Neutrophil (primary cell): Measurements from ENCODE around the gene KRT82.

ENCODE experiments used
- H3K27ac ChIP-seq: fragments of 200-600 bp; sonication (generic); 2 replicates; pipeline ENCODE4 v1.5.1; 2016; ENCODE audit warnings: mild to moderate bottlenecking, moderate library complexity
- H3K27me3 ChIP-seq: fragments of 200-600 bp; sonication (generic); 2 replicates; pipeline ENCODE4 v1.6.0; 2016; ENCODE audit warnings: mild to moderate bottlenecking
- H3K36me3 ChIP-seq: fragments of 200-600 bp; sonication (generic); 2 replicates; pipeline ENCODE4 v1.5.1; 2017
- H3K4me1 ChIP-seq, 2 experiments: fragments of 200-600 bp in 1 of 2; sonication (generic) in 1 of 2; 1 replicate in 1 of 2; 2 replicates in 1 of 2; pipeline versions ENCODE4 v1.5.1 to v1.6.1; 2013 to 2016; ENCODE audit warnings: low read depth in 1 of 2, low read length in 1 of 2, mild to moderate bottlenecking in 1 of 2, moderate library complexity in 1 of 2; ENCODE audit not compliant: control insufficient read depth in 1 of 2, insufficient read depth in 1 of 2
- H3K4me3 ChIP-seq, 2 experiments: fragments of 200-600 bp in 1 of 2; sonication (generic) in 1 of 2; 1 replicate in 1 of 2; 2 replicates in 1 of 2; pipeline ENCODE4 v1.5.1; 2013 to 2016; ENCODE audit warnings: low read depth in 1 of 2, low read length in 1 of 2, mild to moderate bottlenecking in 1 of 2, moderate library complexity in 1 of 2
- H3K9me3 ChIP-seq: fragments of 200-600 bp; sonication (generic); 2 replicates; pipeline ENCODE4 v1.5.1; 2016
- CTCF ChIP-seq: fragments of 200-600 bp; sonication (generic); IDR thresholded peaks from 2 replicates; pipeline ENCODE4 v1.5.1; 2016; ENCODE audit warnings: antibody characterized with exemption

The KRT82 gene

GRCh38 chr12:52426034-52426433, 19.9 kb upstream of the KRT82 start:
- Histone ChIP-seq H3K4me3 (no peak overlapping the region), H3K4me1 (no peaks in the 10 kb centered on the region), H3K36me3 (no peaks in the 10 kb centered on the region), H3K9me3 (no peaks in the 10 kb centered on the region), H3K27me3 (peaks cover 22% of the 10 kb centered on the region), H3K27ac (no peak overlapping the region)
- no peak for TF ChIP-seq CTCF

GRCh38 chr12:52425466-52425865, 19.3 kb upstream of the KRT82 start:
- H3K4me1 ChIP-seq, result no peaks in the 10 kb centered on the region
- H3K36me3 ChIP-seq, result no peaks in the 10 kb centered on the region
- no peak overlapping the region for H3K4me3 ChIP-seq
- TF ChIP-seq CTCF, result no peak
- H3K27me3 ChIP-seq, result peaks cover 27% of the 10 kb centered on the region
- H3K27ac ChIP-seq, result no peak overlapping the region
- no peaks in the 10 kb centered on the region for H3K9me3 ChIP-seq

GRCh38 chr12:52423661-52424500, 17.7 kb upstream of the KRT82 start:
- Histone ChIP-seq H3K27ac (no peak overlapping the region), H3K9me3 (no peaks in the 10 kb centered on the region), H3K4me3 (no peak overlapping the region), H3K27me3 (peaks cover 28% of the 10 kb centered on the region), H3K4me1 (no peaks in the 10 kb centered on the region), H3K36me3 (no peaks in the 10 kb centered on the region)
- TF ChIP-seq CTCF, result no peak

GRCh38 chr12:52423035-52423434, 16.9 kb upstream of the KRT82 start:
- no peaks in the 10 kb centered on the region for H3K4me1 ChIP-seq
- no peaks in the 10 kb centered on the region for H3K36me3 ChIP-seq
- no peaks in the 10 kb centered on the region for H3K9me3 ChIP-seq
- TF ChIP-seq CTCF, result no peak
- no peak overlapping the region for H3K27ac ChIP-seq
- no peak overlapping the region for H3K4me3 ChIP-seq
- H3K27me3 ChIP-seq, result peaks cover 28% of the 10 kb centered on the region

GRCh38 chr12:52419656-52420055, 13.5 kb upstream of the KRT82 start:
- no peaks in the 10 kb centered on the region for H3K4me1 ChIP-seq
- H3K36me3 ChIP-seq, result no peaks in the 10 kb centered on the region
- no peaks in the 10 kb centered on the region for H3K9me3 ChIP-seq
- H3K27me3 ChIP-seq, result peaks cover 21% of the 10 kb centered on the region
- TF ChIP-seq CTCF, result no peak
- H3K27ac ChIP-seq, result no peak overlapping the region
- H3K4me3 ChIP-seq, result no peak overlapping the region
